ENCODE results near the gene BARX1. TPM values are rescaled to one million over a fixed set of nuclear protein-coding genes. Genes with fewer than 3 reads are reported as not detected.
"Not testable (repeated sequence)": the region's sequence is repeated elsewhere in the genome, so short reads cannot be mapped to it uniquely, and the experiment has no call there.

BARX1 gene
- total and polyA plus RNA-seq, 9 of the 15 experiments (the other 6 are each of a cell fraction or from before 2014, with no cell fraction given), result 0.11 to 0.14 TPM; not detected in 7

- ATAC-seq; intact Hi-C loops (cut with micrococcal nuclease); H3K27ac ChIP-seq (ENCODE audit: extremely low read depth, low read depth, low read length); H3K4me3 ChIP-seq; in situ Hi-C loops (cut with MboI); H3K79me2 ChIP-seq (ENCODE audit: control insufficient read depth, insufficient read depth, low read length); H3K9me1 ChIP-seq (ENCODE audit: control insufficient read depth, insufficient read depth, low read length); CTCF ChIA-PET (ENCODE audit: low intra/inter-chr PET ratio); H2AFZ ChIP-seq (ENCODE audit: low read depth, low read length); H3K9me3 ChIP-seq (replicated peaks; ENCODE audit: control insufficient read depth, insufficient read depth, low read depth, low read length); BruUV-seq (replicated peaks); H4K20me1 ChIP-seq (replicated peaks; ENCODE audit: control insufficient read depth, insufficient read depth, low read length); H3K36me3 ChIP-seq (ENCODE audit: control insufficient read depth, insufficient read depth, low read length); H3K9ac ChIP-seq (ENCODE audit: insufficient read depth in 1 of 2, low read depth in 2 of 2, low read length in 2 of 2); DNase-seq (ENCODE audit: extremely low read depth in 1 of 4, low spot score in 3 of 4); H3K4me1 ChIP-seq (replicated peaks in 1 of 2; ENCODE audit: control insufficient read depth in 2 of 2, insufficient read depth in 2 of 2, low read length in 2 of 2); H3K4me2 ChIP-seq (ENCODE audit: insufficient read depth, low read length); FAIRE-seq: not testable (repeated sequence)
- WGBS (ENCODE audit: insufficient coverage, low coverage, missing lambda C conversion rate), result 3% methylated on average over 7 of the region's 7 CpGs
- POLR2A ChIA-PET, result interaction anchor here (0.6 to 1.0 kb wide), 3 partner anchors 13 to 89 kb away, joined by 3 read pairs; no protein-coding TSS in a partner anchor
- H3K27me3 ChIP-seq (ENCODE audit: control insufficient read depth in 2 of 2, insufficient read depth in 2 of 2, low read length in 2 of 2), result peaks cover 7 to 56% of the 10 kb centered on the region in 2 experiments
- TF ChIP-seq MAFG (tag; conservative IDR thresholded peaks at IDR 0.05), result peak; percentile 43
- peak; percentile 72 for TF ChIP-seq ZNF316 (IDR thresholded peaks at IDR 0.05)
These were observed 15.6 kb downstream of the BARX1 start for GRCh38 chr9:93939589-93939988.

- Histone ChIP-seq H3K9me3 (replicated peaks; ENCODE audit: control insufficient read depth, insufficient read depth, low read depth, low read length) (no peaks in the 10 kb centered on the region), H3K9ac (ENCODE audit: insufficient read depth in 1 of 2, low read depth in 2 of 2, low read length in 2 of 2) (no peak overlapping the region), H3K9me1 (ENCODE audit: control insufficient read depth, insufficient read depth, low read length) (peaks cover 4% of the 10 kb centered on the region), H3K4me1 (replicated peaks in 1 of 2; ENCODE audit: control insufficient read depth in 2 of 2, insufficient read depth in 2 of 2, low read length in 2 of 2) (no peaks in the 10 kb centered on the region), H3K36me3 (ENCODE audit: control insufficient read depth, insufficient read depth, low read length) (no peaks in the 10 kb centered on the region), H2AFZ (ENCODE audit: low read depth, low read length) (no peak overlapping the region), H3K79me2 (ENCODE audit: control insufficient read depth, insufficient read depth, low read length) (no peaks in the 10 kb centered on the region), H3K4me3 (no peak overlapping the region), H3K27ac (ENCODE audit: extremely low read depth, low read depth, low read length) (no peak overlapping the region), H3K27me3 (ENCODE audit: control insufficient read depth in 2 of 2, insufficient read depth in 2 of 2, low read length in 2 of 2) (peaks cover 18 to 52% of the 10 kb centered on the region in 2 experiments; a peak in 4 of 5 replicates), H4K20me1 (replicated peaks; ENCODE audit: control insufficient read depth, insufficient read depth, low read length) (no peaks in the 10 kb centered on the region), H3K4me2 (ENCODE audit: insufficient read depth, low read length) (no peak overlapping the region)
- FAIRE-seq, result no peak
- 0% methylated on average over 1 of the region's 1 CpG for WGBS (ENCODE audit: insufficient coverage, low coverage, missing lambda C conversion rate)
- intact Hi-C loops (cut with micrococcal nuclease), result no loop called here
- in situ Hi-C loops (cut with MboI), result no loop called here
- no TSS peak for BruUV-seq (replicated peaks)
- no peak for DNase-seq (ENCODE audit: extremely low read depth in 1 of 4, low spot score in 3 of 4)
- no peak for ATAC-seq
- ChIA-PET POLR2A (no interaction called here), CTCF (ENCODE audit: low intra/inter-chr PET ratio) (no interaction called here)
- no peak for TF ChIP-seq KAT7 (CRISPR knock-in tag; IDR thresholded peaks at IDR 0.05; ENCODE audit: borderline replicate concordance)
- TF ChIP-seq PHF21A (IDR thresholded peaks at IDR 0.05; ENCODE audit: borderline replicate concordance, low read depth), result no peak
- no peak for TF ChIP-seq MLLT1 (IDR thresholded peaks at IDR 0.05)
- TF ChIP-seq HMG20A (CRISPR knock-in tag; conservative IDR thresholded peaks at IDR 0.05), result no peak
- no peak for TF ChIP-seq HDGF (IDR thresholded peaks at IDR 0.05)
- no peak for TF ChIP-seq ZFPM2 (CRISPR knock-in tag; IDR thresholded peaks at IDR 0.05)
- TF ChIP-seq RAD51 (IDR thresholded peaks at IDR 0.05; ENCODE audit: borderline replicate concordance, low read depth), result peak; percentile 76
- no peak for TF ChIP-seq ZBTB8A (IDR thresholded peaks at IDR 0.05; ENCODE audit: partially characterized antibody)
- TF ChIP-seq MITF (IDR thresholded peaks at IDR 0.05), result no peak
- TF ChIP-seq ZNF41 (CRISPR knock-in tag; conservative IDR thresholded peaks at IDR 0.05), result no peak
- no peak for TF ChIP-seq ZNF133 (CRISPR knock-in tag; IDR thresholded peaks at IDR 0.05)
- no peak for TF ChIP-seq SMARCC2 (IDR thresholded peaks at IDR 0.05; ENCODE audit: low read depth)
- TF ChIP-seq FOS (IDR thresholded peaks at IDR 0.05; ENCODE audit: extremely low read depth, insufficient read length), result no peak
- TF ChIP-seq SRSF3 (IDR thresholded peaks at IDR 0.05; ENCODE audit: insufficient read depth, low read length), result no peak
- no peak for TF ChIP-seq HNRNPUL1 (IDR thresholded peaks at IDR 0.05; ENCODE audit: low read length)
These were observed 18.0 kb downstream of the BARX1 start for GRCh38 chr9:93937193-93937592.
